HUDEP-2 (cell line): ENCODE data around the gene LILRB5.
"Not testable (repeated sequence)": the region's sequence is repeated elsewhere in the genome, so short reads cannot be mapped to it uniquely, and the experiment has no call there.

Experiments
- DNase-seq, 76 experiments: peaks; one replicate each; lab custom pipeline; 2025; ENCODE audit not compliant: unreplicated experiment in 76 of 76; lab: John Stamatoyannopoulos, UW

LILRB5 gene

GRCh38 chr19:54217517-54218247 lies 39.4 kb downstream of the LILRB5 start:
- DNase-seq: not testable (repeated sequence)

DNA sequence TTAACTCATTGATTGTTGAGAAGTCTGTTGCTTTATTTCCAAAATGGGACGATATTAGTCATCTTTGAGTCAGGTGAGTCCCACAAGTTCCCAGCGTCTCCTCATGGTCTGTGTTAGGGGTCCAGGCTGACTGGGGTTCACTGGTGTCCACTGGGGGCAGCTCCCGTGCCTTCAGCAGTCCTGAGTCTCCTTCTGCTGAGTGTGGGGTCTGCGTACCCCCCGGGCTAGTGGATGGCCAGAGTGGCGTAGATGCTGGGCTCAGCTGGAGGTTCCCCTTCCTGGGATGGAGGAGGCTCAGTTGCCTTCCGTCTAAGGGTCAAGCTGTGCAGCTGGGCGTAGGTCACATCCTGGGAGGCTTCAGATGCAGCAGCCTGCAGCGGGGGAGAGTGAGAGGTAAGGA lies 40.2 kb downstream of the LILRB5 start:
- DNase-seq: no peak

- DNase-seq: not testable (repeated sequence)
These were observed 42.3 kb downstream of the LILRB5 start for GRCh38 chr19:54214734-54215133.

DNA sequence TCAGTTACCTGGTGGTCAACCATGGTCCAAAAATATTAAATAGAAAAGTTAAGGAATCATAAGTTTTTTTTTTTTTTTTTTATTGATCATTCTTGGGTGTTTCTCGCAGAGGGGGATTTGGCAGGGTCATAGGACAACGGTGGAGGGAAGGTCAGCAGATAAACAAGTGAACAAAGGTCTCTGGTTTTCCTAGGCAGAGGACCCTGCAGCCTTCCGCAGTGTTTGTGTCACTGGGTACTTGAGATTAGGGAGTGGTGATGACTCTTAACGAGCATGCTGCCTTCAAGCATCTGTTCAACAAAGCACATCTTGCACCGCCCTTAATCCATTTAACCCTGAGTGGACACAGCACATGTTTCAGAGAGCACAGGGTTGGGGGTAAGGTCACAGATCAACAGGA lies 42.9 kb downstream of the LILRB5 start:
- DNase-seq: peak in 11 of 76 experiments; percentile 3 to 43 (median 20)

- no peak for DNase-seq
These were observed 45.8 kb downstream of the LILRB5 start for GRCh38 chr19:54211235-54211634.

DNA sequence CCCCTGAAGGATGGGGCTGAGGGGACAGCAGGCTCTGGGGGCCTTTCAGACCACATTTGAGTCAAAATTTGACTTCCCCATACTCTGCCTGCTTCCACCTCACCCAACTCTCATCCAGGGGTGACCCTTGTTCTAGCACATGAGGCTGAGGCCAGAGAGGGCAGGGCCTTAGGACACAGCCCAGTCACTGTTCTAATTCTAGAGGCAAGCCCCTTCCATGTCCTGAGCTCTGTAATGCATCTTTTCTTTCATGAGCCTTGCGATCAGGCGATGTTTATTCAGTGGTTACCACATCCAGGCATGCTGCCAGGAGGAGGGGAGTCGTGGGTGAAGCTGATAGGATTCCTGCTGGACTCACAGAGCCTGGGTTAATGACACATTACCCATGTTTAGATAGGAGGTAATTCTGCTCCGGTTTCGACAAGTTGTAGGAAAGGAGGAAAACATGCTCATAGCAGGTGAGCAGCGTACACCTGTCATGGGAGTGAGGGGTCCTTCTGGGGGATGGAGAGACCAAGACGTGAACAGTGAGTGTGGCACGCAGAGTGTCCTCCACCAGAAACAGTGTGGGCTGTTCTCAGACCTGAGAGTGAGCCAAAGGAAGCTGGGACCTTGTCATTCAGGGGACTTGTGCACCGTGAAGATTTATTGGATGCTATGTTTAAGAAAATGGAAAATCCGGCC lies 47.1 kb downstream of the LILRB5 start:
- DNase-seq: peak in 75 of 76 experiments; percentile 61 to 99 (median 95)

- DNase-seq: peak in 10 of 76 experiments; percentile 36 to 77 (median 55)
These were observed 47.8 kb downstream of the LILRB5 start for GRCh38 chr19:54209058-54209810.

- DNase-seq: peak in 7 of 76 experiments; percentile 43 to 64 (median 55)
These were observed 48.4 kb downstream of the LILRB5 start for GRCh38 chr19:54208784-54209057.

DNA sequence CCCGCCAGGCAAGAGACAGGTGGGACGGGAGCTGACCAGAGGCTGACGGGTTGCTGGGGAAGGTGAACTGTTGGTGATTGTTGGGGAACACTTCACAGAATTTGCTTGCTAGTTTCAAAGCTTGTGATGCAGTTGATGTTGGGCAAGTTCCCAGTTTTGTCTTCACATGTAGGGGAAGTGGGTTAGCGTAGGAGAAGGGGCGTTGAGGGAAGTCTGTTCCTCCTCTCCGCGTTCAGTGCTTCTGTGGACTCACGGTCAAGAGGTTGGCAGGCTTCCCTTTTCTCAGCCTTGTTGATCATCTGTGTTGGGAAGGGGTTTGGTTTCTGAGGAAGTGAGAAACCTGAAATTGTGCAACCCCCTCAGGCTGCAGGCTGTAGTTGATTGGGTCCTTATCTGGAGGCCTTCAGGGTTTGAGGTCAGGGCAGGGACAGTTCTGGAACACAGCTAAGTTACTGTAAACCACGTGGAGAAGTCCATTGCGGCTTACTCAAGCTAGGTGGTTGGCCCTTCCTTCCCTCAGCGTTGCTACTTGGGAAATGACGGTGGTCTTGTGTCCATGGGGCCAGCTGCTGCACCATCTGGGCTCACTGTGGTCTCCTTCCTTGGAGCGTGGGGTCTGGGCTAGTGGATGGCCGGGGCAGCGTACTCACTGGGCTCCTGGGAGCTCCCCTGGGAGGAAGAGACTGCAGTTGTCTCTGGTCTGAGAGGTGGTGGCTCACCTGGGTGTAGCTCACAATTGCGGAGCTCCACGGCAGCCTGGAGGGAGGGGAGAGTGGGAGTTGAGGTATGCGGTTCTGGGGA lies 48.9 kb downstream of the LILRB5 start:
- DNase-seq: peak in 73 of 76 experiments; percentile 56 to 96 (median 82)

DNA sequence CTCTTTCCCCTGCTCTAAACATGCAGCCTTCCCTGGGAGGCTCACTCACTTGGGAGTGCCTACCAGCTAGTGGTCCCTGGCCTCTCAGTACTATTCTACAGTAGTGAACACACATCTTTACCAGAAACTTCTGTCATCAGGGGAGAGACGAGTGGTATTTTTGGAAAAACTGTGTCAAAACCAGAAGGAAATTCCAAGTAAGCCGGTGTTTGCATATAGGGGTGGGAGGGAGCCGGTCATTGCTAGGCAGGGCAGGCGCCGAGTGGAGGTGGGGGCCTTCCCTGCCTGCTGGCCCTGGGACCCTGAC lies 49.4 kb downstream of the LILRB5 start:
- no peak for DNase-seq

- DNase-seq: not testable (repeated sequence)
These were observed 49.9 kb downstream of the LILRB5 start for GRCh38 chr19:54207193-54207592.

DNA sequence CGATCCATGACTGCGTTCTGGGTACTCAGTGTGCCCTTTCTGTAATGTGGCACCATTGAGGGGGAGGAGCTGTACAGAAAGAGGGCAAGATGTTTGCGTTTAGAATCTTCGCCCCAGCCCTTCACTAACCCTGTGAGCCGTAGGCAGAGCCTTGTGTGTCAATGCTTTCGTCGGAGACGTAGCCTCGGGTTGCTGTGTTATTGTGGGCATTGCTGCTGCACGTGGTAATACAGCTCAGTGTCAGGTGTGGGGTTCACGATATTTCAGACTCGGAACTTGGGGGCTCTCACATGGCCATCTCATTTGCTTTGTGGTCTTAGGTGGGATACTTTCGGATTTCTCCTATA lies 50.3 kb downstream of the LILRB5 start:
- DNase-seq: no peak

- DNase-seq: no peak
These were observed 50.8 kb downstream of the LILRB5 start for GRCh38 chr19:54206030-54206830.

- no peak for DNase-seq
These were observed 52.2 kb downstream of the LILRB5 start for GRCh38 chr19:54204767-54205468.

DNA sequence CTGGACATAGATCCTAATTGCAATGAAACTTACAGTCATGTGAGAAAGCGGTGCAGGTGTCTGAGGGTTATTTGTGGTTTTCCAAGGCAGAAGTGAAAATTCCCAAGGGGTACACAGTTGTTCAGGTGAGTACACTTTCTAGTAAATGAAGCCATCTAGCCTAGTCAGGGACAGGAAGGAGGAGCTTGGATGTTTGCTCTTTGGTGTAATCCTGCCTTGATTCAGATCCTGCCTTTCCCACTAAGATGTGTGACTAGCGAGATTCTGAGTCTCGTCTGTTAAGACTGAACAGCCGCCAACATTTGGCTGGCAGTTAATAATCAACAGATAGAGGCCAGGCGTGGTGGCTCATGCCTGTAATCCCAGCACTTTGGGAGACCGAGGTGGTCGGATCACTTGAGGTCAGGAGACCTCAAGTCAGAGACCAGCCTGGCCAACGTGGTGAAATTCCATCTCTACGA lies 53.9 kb downstream of the LILRB5 start:
- no peak for DNase-seq

GRCh38 chr19:54201980-54202379 lies 55.1 kb downstream of the LILRB5 start:
- no peak for DNase-seq

GRCh38 chr19:54201172-54201701 lies 55.8 kb downstream of the LILRB5 start:
- no peak for DNase-seq
